ENCODE measurements around the gene TP53I11.

Gene TP53I11

DNA sequence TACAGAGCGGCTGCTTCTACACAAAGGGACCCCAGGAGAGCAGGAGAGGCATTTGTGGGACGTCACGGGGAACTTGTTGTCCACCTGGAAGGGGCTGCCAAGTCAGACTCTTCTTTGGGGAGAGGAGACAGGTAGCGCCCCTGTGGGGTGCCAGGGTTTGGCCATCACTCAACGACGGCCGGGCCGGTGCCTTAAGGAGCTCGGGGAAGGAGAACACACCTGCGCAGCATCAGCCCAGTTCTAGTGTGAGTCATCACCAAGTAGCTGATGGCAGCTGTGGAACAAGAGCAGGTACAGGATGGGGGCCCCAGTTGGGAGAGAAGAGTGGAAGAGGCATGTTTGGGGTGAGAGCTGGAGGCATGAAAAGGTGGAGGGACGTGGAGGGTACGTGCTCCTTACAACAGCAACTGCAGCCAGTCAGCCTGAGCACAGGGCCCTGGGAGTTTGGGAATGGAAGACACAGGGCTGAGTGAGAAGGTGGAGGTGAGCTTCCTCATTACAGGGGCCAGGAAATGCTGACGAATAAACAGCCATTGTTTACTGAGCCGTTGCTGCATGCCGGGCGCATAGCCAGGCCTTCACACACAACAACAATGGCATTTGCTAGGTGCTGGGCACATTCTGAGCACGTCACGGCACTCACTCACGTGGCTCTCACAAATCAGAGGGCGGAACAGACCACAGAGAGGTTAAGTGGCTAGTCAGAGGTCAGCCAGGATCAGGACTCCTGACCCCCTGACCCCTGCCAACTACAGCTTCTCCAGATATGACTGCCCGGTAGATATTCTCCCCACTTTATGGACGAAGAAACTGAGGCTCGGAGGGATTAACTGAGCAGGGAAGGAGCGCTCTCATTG is 29.1 kb upstream of the TP53I11 start:
- DNase-seq (ENCODE audit: low read depth) = peak; percentile 87
- TF ChIP-seq, protein P1, sequence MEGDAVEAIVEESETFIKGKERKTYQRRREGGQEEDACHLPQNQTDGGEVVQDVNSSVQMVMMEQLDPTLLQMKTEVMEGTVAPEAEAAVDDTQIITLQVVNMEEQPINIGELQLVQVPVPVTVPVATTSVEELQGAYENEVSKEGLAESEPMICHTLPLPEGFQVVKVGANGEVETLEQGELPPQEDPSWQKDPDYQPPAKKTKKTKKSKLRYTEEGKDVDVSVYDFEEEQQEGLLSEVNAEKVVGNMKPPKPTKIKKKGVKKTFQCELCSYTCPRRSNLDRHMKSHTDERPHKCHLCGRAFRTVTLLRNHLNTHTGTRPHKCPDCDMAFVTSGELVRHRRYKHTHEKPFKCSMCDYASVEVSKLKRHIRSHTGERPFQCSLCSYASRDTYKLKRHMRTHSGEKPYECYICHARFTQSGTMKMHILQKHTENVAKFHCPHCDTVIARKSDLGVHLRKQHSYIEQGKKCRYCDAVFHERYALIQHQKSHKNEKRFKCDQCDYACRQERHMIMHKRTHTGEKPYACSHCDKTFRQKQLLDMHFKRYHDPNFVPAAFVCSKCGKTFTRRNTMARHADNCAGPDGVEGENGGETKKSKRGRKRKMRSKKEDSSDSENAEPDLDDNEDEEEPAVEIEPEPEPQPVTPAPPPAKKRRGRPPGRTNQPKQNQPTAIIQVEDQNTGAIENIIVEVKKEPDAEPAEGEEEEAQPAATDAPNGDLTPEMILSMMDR (IDR thresholded peaks at IDR 0.05; ENCODE audit: insufficient read depth, low read depth, low read length, missing control alignments) = no peak

DNA sequence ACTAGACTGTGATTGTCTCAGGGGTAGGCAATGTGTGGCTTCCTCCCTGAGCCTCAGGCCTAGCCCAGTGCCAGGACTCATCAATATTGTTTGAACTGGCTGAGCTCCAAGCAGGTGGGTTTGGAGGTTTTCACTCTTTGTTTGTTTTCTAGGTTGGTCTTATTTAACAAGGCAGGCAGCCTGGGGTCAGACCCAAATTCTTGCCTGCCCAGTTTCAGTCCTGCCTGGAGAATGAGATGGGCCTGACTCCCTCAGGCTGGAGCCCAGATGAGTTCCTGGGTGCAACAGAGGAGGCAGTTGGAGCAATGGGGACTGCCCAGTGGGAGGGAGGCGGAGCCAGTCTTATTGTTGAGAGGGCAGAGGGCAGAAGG is 28.3 kb upstream of the TP53I11 start:
- DNase-seq (ENCODE audit: low read depth) = peak; percentile 18
- TF ChIP-seq, protein P1 (IDR thresholded peaks at IDR 0.05; ENCODE audit: insufficient read depth, low read depth, low read length, missing control alignments) = no peak

More for the DNA sequence above, 29.1 kb upstream of the TP53I11 start:
- H3K4me3 ChIP-seq (ENCODE audit: low read length) = no peak overlapping the region

DNA sequence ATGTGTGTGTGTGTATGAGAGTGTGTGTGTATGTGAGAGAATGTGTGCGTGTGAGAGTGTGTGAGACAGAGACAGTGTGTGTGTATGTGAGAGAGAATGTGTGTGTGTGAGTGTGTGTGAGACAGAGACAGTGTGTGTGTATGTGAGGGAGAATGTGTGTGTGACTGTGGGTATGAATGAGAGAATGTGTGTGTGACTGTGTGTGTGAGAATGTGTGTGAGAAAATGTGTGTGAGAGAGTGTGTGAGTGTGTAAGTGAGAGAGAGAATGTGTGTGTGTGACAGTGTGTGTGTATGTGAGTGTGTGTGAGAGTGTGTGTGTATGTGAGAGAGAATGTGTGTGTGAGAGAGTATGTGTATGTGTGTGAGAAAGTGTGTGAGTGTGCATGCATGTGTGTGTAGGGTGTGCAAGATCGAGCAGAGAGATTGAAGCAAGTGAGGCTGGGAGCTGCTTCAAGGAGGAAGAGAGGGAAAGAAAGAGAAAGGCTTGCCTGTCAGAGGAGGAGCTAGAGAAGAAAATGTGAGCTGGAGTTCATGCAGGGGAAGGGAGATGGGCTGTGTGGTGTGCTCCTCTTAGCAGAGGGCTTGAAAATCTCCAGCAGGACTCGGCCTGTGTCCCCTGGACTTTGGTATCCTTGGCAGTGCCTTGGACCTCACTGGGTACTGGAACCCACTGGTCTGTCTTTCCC is 27.7 kb upstream of the TP53I11 start:
- DNase-seq (ENCODE audit: low read depth) = no peak
- H3K4me3 ChIP-seq (ENCODE audit: low read length) = no peak overlapping the region
- TF ChIP-seq, protein P1 (IDR thresholded peaks at IDR 0.05; ENCODE audit: insufficient read depth, low read depth, low read length, missing control alignments) = no peak

More for the DNA sequence above, 28.3 kb upstream of the TP53I11 start:
- H3K4me3 ChIP-seq (ENCODE audit: low read length) = no peak overlapping the region

DNA sequence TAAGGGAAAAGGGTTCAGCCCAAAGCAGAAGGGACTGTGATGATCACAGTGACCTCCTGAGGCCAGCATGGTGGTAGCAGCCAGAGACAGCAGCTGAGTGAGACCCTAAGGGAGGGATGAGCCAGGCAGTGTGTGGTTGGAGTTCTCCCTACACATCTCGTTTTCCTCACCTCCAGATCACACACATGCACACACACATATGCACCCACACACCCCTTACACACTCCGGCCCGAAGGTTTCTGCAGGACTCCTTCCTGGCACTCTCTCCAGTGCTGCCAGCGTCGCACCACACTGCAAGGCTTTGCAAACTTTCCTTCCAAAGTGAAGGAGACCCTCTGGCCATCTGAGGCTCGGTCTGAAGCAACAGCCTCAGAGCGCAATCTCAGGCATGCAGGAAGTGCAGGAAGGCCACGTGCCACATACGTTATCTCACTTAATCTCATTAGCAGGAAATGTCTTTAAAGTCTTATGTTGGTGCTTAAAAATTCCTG is 26.9 kb upstream of the TP53I11 start:
- no peak overlapping the region for H3K4me3 ChIP-seq (ENCODE audit: low read length)
- DNase-seq (ENCODE audit: low read depth) = peak; percentile 9
- TF ChIP-seq, protein P1 (IDR thresholded peaks at IDR 0.05; ENCODE audit: insufficient read depth, low read depth, low read length, missing control alignments) = no peak

DNA sequence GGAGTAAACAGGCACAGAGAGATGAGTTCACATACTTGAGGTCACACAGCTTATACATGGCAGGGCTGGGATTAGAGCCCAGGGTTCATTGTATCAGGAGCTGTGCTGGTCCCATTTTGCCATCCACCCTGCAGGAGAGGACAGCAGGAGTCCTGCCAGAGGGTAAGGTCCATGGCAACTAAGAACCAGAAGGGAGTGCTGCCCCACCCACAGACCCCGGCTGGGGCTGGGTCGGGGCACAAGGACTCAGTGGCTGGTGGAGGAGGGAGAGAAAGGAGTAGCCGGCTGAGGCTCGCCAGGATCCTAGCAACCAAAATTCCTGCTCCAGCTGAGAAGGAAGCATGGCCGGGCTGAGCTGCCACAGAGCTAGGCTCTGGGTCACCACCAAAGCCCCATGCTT is 25.9 kb upstream of the TP53I11 start:
- no peak overlapping the region for H3K4me3 ChIP-seq (ENCODE audit: low read length)
- TF ChIP-seq, protein P1 (IDR thresholded peaks at IDR 0.05; ENCODE audit: insufficient read depth, low read depth, low read length, missing control alignments) = no peak
- DNase-seq (ENCODE audit: low read depth) = no peak

DNA sequence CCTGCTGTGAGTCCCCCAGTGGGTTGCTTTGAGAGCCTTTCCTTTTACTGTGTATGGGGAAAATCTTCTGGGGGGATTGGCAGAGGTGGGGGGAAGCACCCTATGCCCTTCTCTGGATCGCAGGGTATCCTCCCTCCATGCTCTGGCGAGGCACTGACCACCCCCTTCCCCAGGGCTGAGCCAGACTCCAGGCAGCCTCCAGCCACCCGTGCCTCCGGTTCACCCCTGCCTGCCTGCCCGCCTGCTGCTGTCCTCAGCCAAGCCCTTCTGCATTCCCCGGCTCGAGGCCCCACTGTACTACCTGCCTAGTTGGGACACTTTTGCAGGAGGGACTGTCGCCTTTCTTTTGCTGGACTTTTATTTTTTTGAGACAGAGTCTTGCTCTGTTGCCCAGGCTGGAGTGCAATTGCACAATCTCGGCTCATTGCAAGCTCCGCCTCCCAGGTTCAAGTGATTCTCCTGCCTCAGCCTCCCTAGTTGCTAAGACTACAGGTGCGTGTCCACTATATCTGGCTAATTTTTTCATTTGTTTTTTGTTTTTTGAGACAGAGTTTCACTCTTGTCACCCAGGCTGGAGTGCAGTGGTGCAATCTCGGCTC is 23.8 kb upstream of the TP53I11 start:
- DNase-seq (ENCODE audit: low read depth) = no peak
- TF ChIP-seq, protein P1 (IDR thresholded peaks at IDR 0.05; ENCODE audit: insufficient read depth, low read depth, low read length, missing control alignments) = no peak
- no peak overlapping the region for H3K4me3 ChIP-seq (ENCODE audit: low read length)
